GM12801 (cell line): ENCODE results near the gene SOCS6.

Experiments
- CTCF ChIP-seq: IDR thresholded peaks from one replicate; pipeline ENCODE4 v1.5.1; 2011; ENCODE audit warnings: control low read depth; ENCODE audit not compliant: insufficient read length; ENCODE audit errors: extremely low read depth

The SOCS6 gene

GRCh38 chr18:70376914-70377258 lies 88.0 kb downstream of the SOCS6 start:
- TF ChIP-seq CTCF: no peak

GRCh38 chr18:70377317-70377799 lies 88.5 kb downstream of the SOCS6 start:
- no peak for TF ChIP-seq CTCF

DNA sequence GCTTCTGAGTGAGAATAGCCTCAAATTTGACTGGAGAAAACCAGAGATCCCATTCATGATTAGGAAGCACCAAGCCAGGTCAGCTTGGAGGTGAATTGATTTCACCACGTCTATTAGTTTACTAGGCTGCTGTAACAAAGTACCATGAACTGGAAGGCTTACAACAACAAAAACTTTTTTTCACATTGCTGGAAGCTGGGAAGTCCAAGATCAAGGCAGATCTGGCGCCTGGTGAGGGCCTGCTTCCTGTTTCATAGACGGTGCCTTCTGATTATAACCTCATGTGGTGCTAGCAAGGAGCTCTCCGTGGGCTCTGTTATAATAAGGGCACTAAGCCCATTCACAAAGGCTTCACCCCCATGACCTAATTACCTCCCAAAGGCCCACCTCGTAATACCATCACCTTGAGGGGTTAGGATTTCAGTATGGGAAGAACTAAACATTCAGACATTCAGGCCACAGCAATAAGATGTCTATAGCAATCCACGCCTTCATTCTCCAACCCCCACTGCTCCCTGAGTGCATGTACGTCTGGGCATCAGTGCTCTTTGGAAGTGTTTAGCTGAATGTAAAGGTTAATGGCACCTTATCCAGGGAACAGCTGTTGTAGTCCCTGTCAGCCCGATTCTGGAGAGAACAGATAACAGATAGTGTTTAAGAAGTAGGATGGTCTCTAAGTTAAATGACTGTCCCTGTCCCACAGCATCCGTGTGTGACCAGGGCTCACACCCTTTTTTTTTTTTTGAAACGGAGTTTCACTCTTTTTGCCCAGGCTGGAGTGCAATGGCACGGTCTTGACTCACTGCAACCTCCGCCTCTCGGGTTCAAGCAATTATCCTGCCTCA lies 89.2 kb downstream of the SOCS6 start:
- no peak for TF ChIP-seq CTCF
